Endothelial cell of umbilical vein (primary cell): ENCODE measurements around the gene TMEM185A. TPM values are rescaled to one million over a fixed set of nuclear protein-coding genes. Genes with fewer than 3 reads are reported as not detected.
"Not testable (repeated sequence)": the region's sequence is repeated elsewhere in the genome, so short reads cannot be mapped to it uniquely, and the experiment has no call there.

ENCODE experiments used
- BruUV-seq: library from RNA; stranded (reverse); fragments of 400-500 nt; replicated peaks from 2 replicates; lab custom pipeline; 2021; lab: Mats Ljungman, UMichigan
- CTCF ChIA-PET: fragments of 300-600, 350-600 bp; sonication (Branson Sonifier 250); formaldehyde crosslinking; loops from one replicate; lab custom pipeline; 2021; ENCODE audit warnings: antibody characterized with exemption, inconsistent platforms; lab: Charles Lee
- POLR2A ChIA-PET: fragments of 300-600, 350-600 bp; sonication (Branson Sonifier 250); formaldehyde crosslinking; loops from one replicate; lab custom pipeline; 2021; ENCODE audit warnings: antibody characterized with exemption, inconsistent platforms; lab: Charles Lee
- DNase-seq: peaks from one replicate; pipeline ENCODE4 v3.0.0-alpha.2; 2011; ENCODE audit warnings: low read depth, low spot score
- FAIRE-seq: peaks from 2 replicates; lab custom pipeline; 2011; peaks lifted over from hg19 to GRCh38; lab: Jason Lieb, UNC
- H2AFZ ChIP-seq: 2 replicates; pipeline ENCODE4 v1.6.0; 2012; ENCODE audit warnings: low read depth, low read length, control low read depth, inconsistent platforms
- H3K27ac ChIP-seq: 2 replicates; pipeline ENCODE4 v1.5.1; 2011; ENCODE audit warnings: low read depth, mild to moderate bottlenecking, control low read depth, low read length, moderate library complexity; ENCODE audit not compliant: insufficient read depth
- H3K27me3 ChIP-seq, 2 experiments: 2 replicates each; pipeline versions ENCODE4 v1.6.0 to v1.6.1; 2011; ENCODE audit warnings: low read length in 2 of 2, mixed read lengths in 1 of 2; ENCODE audit not compliant: control insufficient read depth in 2 of 2, insufficient read depth in 2 of 2
- H3K36me3 ChIP-seq, 2 experiments: 2 replicates in 1 of 2; 3 replicates in 1 of 2; pipeline ENCODE4 v1.5.1; 2011; ENCODE audit warnings: low read length in 2 of 2, mild to moderate bottlenecking in 1 of 2, moderate library complexity in 1 of 2; ENCODE audit not compliant: control insufficient read depth in 2 of 2, insufficient read depth in 2 of 2; ENCODE audit errors: extremely low read depth in 1 of 2
- H3K4me1 ChIP-seq: 3 replicates; pipeline ENCODE4 v1.5.1; 2011; ENCODE audit warnings: mild to moderate bottlenecking, low read length; ENCODE audit not compliant: control insufficient read depth, insufficient read depth; ENCODE audit errors: extremely low read depth
- H3K4me2 ChIP-seq: 2 replicates; pipeline ENCODE4 v1.6.1; 2011; ENCODE audit warnings: low read length, control low read depth, mixed read lengths; ENCODE audit not compliant: insufficient read depth
- H3K4me3 ChIP-seq, 3 experiments: fragments of 200-600 bp in 1 of 3; sonication (generic), shearing (Covaris generic) in 1 of 3; replicated peaks in 1 of 3; 2 replicates each; pipeline ENCODE4 v1.5.1; 2011 to 2016; ENCODE audit warnings: control low read depth in 3 of 3, low read length in 3 of 3, mild to moderate bottlenecking in 2 of 3, inconsistent platforms in 1 of 3, low read depth in 1 of 3, moderate library complexity in 1 of 3; ENCODE audit not compliant: insufficient read depth in 1 of 3
- H3K79me2 ChIP-seq: 2 replicates; pipeline ENCODE4 v1.6.0; 2012; ENCODE audit warnings: low read length, inconsistent platforms; ENCODE audit not compliant: control insufficient read depth, insufficient read depth
- H3K9ac ChIP-seq: replicated peaks from 2 replicates; pipeline ENCODE3; 2011; ENCODE audit warnings: low read length, control low read depth; ENCODE audit not compliant: insufficient read depth; ENCODE audit errors: extremely low read depth
- H3K9me1 ChIP-seq: replicated peaks from 3 replicates; pipeline ENCODE4 v1.6.0; 2011; ENCODE audit warnings: mild to moderate bottlenecking, low read length; ENCODE audit not compliant: control insufficient read depth, insufficient read depth; ENCODE audit errors: extremely low read depth
- H3K9me3 ChIP-seq: replicated peaks from 2 replicates; pipeline ENCODE4 v1.5.1; 2012; ENCODE audit warnings: low read length, inconsistent platforms; ENCODE audit not compliant: control insufficient read depth, insufficient read depth
- H4K20me1 ChIP-seq: replicated peaks from 2 replicates; pipeline ENCODE3; 2011; ENCODE audit warnings: mild to moderate bottlenecking, low read length; ENCODE audit not compliant: control insufficient read depth, insufficient read depth; ENCODE audit errors: extremely low read depth
- dilution Hi-C: fragments of 300-500 bp; cut with MboI; formaldehyde crosslinking; loops from one replicate; pipeline ENCODE4 v1.15.0; 2019; ENCODE audit warnings: low sequenced_read_pairs; ENCODE audit not compliant: extremely low pct_ligation_motif_present
- intact Hi-C: fragments of 100-400 bp; cut with micrococcal nuclease; formaldehyde crosslinking; loops from one replicate; pipeline ENCODE4 v1.10.0; 2022
- polyA plus RNA-seq, 4 experiments: library from polyadenylated mRNA; depleted of rRNA in 3 of 4; stranded (reverse) in 3 of 4; unstranded in 1 of 4; fragments of >200 nt; gene quantifications; 2 replicates each; pipeline versions ENCODE4 v1.2.1 to v1.2.3, GENCODE V29; 2011 to 2012; ENCODE audit warnings: missing spikeins in 1 of 4
- total RNA-seq: library from RNA; stranded (reverse); gene quantifications from 2 replicates; pipeline ENCODE4 v1.2.3, GENCODE V29; 2021

TMEM185A gene
- total and polyA plus RNA-seq, 2 donors (not counting 3 experiments of a cell fraction or from before 2014, with no cell fraction given): 16.9 to 29.7 TPM

- H3K9me1 ChIP-seq, H3K27ac ChIP-seq, CTCF ChIA-PET, H3K9ac ChIP-seq, H3K27me3 ChIP-seq, H3K36me3 ChIP-seq, H3K9me3 ChIP-seq, H3K4me1 ChIP-seq, dilution Hi-C loops, FAIRE-seq, H3K79me2 ChIP-seq, H3K4me2 ChIP-seq, H4K20me1 ChIP-seq, intact Hi-C loops, H3K4me3 ChIP-seq, POLR2A ChIA-PET, BruUV-seq, DNase-seq, H2AFZ ChIP-seq: not testable (repeated sequence)
Observed at GRCh38 chrX:149595943-149596342, 35.6 kb downstream of the TMEM185A start.

- H3K9me1 ChIP-seq, CTCF ChIA-PET, H2AFZ ChIP-seq, H3K4me3 ChIP-seq, DNase-seq, H4K20me1 ChIP-seq, H3K9ac ChIP-seq, H3K4me2 ChIP-seq, H3K27ac ChIP-seq, intact Hi-C loops, H3K4me1 ChIP-seq, dilution Hi-C loops, FAIRE-seq, H3K9me3 ChIP-seq, H3K27me3 ChIP-seq, H3K36me3 ChIP-seq, BruUV-seq, H3K79me2 ChIP-seq, POLR2A ChIA-PET: not testable (repeated sequence)
Observed at GRCh38 chrX:149595214-149595613, 36.4 kb downstream of the TMEM185A start, which contains the start of gene HSFX2. HSFX2 (minus strand) TSS chrX:149595314; CDS start chrX:149594700, 614 bp downstream.

- H3K9me1 ChIP-seq, DNase-seq, BruUV-seq, H3K4me1 ChIP-seq, H4K20me1 ChIP-seq, intact Hi-C loops, CTCF ChIA-PET, H3K36me3 ChIP-seq, POLR2A ChIA-PET, dilution Hi-C loops, FAIRE-seq, H3K9ac ChIP-seq, H2AFZ ChIP-seq, H3K27me3 ChIP-seq, H3K9me3 ChIP-seq, H3K4me3 ChIP-seq, H3K79me2 ChIP-seq, H3K27ac ChIP-seq, H3K4me2 ChIP-seq: not testable (repeated sequence)
Observed at GRCh38 chrX:149590993-149591392, 40.6 kb downstream of the TMEM185A start.

DNA sequence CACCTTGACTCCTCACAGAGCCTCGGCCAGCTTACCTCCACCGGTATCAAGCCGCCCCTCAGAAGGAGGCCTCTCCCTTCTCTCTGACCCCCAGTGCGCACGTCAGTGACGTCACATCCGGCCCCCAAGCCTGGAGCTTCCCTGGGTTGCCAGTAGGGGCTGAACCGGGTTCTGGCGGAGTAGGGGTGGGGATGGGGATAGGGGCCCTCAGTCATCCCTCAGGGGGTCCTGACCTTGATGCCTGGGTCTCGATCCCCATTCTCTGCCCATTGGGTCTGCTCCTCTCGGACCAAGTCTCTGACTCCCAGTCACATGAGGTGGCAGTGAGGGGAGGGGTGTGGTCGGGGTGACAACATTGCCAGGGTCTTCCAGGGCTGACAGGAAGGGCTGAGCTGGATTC is 44.2 kb downstream of the TMEM185A start, which contains the start of gene MAGEA9B:
Gene MAGEA9B, minus strand, starts transcription at position 101 of the 400 bp plus-strand sequence. CDS start 4,280 bp downstream, outside the sequence.
- FAIRE-seq, H3K4me3 ChIP-seq, H3K36me3 ChIP-seq, H3K79me2 ChIP-seq, H3K27me3 ChIP-seq, CTCF ChIA-PET, H3K4me2 ChIP-seq, H2AFZ ChIP-seq, H3K4me1 ChIP-seq, H3K9me3 ChIP-seq, BruUV-seq, POLR2A ChIA-PET, dilution Hi-C loops, H3K9me1 ChIP-seq, H3K9ac ChIP-seq, H4K20me1 ChIP-seq, intact Hi-C loops, H3K27ac ChIP-seq, DNase-seq: not testable (repeated sequence)
